Lung microvascular endothelial cell (primary cell): ENCODE results near the gene ATP8B2. TPM values are rescaled to one million over a fixed set of nuclear protein-coding genes. Genes with fewer than 3 reads are reported as not detected.
"Not testable (repeated sequence)": the region's sequence is repeated elsewhere in the genome, so short reads cannot be mapped to it uniquely, and the experiment has no call there.

Experiments
- DNase-seq, 2 donors: peaks; one replicate each; pipeline versions ENCODE4 v3.0.0 to v3.0.0-alpha.2; 2010; ENCODE audit warnings: low read depth in 2 of 2
- total RNA-seq: library from RNA; depleted of rRNA; stranded (reverse); fragments of >200 nt; gene quantifications from 2 replicates; pipeline ENCODE4 v1.2.1, GENCODE V29; 2014

Gene ATP8B2
- total RNA-seq, 1 donor from 2014 or later, result 54.4 TPM

DNA sequence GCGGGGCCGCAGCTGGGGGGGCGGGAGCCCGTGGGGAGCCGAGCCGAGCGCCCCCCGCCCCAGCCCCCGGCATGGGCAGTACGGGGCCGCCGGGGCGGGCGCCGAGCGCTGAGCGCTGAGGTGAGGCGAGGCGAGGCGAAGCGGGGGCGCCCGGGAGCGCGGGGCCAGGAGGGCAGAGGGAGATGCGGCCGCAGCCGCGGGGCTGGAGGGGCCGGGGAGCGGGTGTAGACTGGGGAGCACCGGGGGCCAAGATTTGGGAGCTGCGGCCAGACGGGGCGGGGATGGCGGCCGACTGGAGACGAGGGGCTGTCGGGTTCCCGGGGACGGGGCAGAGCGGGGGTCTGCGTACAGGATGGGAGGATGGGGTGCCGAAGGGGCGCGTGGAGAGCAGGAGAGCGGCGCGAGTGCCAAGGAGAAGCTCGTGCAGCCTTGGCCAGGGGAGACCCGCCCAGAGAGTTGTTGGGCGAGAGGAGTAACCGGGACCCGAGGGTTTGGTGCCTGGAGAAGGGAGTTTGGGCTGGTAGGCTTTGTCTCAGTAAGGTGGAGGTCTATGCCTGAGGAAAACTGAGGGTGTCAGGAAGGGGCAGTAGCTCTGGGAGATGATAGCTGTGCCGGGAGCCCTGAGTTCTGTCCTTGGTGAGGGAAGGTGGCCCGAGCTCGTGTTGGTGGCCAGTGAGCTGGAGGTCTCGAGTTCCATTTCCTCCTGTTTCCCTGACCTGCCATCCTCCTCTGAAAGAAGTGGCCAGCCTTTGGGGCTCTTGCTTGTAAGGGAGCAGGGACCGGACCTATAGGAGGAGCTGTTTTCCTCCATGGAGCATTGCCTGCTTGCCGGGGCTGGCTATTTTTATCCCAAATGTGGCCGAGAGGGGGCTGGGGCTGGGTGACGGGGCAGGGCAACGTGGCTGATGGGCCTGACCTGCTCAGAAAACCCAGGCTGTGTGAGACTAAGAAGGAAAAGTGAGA, 539 bp downstream of the ATP8B2 start:
- peak; percentile 74 to 86 for DNase-seq

DNA sequence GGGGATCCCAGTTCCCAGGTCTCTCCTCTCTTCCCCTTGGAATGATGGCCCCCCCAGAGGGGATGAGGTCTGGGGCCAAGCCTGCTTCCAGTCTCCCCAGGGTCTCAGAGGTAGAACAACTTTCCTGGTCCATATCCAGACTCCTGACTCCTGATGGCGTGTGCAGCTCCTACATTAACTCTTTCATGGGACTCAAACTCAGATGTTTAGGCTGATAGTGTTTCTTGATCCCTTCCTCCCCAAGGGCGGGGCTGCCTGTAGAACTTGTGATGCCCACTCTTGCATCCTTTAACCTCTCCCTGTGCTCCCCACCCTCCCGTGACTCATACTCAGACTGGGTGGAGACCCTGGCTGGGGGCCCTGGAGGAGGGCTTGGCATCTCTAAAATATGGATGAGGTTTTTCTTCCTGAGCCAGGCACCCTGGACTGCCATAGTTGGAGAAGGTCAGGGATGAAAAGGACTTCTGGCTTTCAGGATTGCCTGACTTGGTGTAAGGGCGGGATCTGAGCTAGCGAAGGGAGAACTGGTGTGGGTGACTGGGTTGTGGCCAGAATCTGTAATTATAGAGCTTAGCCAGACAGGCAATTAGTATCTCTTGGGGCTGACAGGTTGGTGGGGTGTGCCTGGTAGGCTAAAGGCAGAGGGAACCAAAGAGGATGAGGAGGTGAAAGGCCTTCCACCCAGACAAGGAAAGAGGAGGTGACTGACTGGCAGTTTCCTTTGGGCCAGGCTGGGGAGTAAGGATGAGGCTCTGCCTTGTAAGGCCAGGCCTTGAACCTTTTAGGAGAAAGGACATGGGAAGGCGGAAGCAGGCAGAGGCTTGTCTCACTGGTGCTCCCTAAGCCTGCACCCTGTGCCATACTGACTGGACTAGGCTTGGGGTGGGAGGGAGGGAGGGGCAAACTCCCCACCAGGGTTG, 1.5 kb downstream of the ATP8B2 start:
- peak in 1 of 2 donors; percentile 29 for DNase-seq

DNA sequence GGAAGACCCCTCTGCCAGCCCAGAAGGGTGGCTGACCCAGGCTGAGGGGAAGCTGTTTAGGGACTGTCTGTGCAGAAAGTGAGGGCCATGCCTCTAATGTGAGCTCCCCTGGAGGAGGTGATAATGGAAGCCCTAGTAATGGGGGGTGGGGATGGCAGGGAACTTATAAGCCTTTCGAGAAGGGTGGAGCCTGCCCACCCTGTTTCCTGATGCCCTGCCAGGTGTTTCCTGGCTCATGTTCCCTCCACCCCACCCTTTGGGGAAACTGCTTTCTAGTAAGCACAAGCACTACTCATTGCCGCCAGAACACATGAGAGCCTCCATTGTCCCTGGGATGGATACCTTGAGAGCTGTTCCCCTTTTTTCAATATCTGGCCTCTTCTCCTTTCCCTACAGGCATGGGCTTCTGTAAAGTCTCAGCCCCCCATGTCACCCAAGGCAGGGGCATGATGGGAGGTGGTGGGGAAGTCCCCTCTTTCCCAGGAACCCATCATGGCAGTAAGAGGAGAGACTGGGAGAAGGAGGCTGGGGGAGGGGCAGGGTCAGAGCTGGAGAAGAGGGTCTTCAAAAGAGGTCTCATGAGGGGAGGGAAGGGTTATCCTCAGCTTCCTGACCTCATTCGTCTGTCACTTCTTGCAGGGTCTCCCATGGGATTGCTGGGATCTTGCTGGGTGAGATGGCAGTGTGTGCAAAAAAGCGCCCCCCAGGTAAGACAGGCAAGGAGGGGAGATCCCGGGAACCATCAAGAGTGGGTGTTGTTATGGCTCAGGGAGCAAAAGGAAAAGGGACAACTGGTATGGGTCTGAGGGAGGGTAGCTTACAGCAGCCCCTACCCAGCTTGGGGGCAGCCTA, 2.4 kb downstream of the ATP8B2 start:
- DNase-seq, result peak; percentile 58 to 60

DNA sequence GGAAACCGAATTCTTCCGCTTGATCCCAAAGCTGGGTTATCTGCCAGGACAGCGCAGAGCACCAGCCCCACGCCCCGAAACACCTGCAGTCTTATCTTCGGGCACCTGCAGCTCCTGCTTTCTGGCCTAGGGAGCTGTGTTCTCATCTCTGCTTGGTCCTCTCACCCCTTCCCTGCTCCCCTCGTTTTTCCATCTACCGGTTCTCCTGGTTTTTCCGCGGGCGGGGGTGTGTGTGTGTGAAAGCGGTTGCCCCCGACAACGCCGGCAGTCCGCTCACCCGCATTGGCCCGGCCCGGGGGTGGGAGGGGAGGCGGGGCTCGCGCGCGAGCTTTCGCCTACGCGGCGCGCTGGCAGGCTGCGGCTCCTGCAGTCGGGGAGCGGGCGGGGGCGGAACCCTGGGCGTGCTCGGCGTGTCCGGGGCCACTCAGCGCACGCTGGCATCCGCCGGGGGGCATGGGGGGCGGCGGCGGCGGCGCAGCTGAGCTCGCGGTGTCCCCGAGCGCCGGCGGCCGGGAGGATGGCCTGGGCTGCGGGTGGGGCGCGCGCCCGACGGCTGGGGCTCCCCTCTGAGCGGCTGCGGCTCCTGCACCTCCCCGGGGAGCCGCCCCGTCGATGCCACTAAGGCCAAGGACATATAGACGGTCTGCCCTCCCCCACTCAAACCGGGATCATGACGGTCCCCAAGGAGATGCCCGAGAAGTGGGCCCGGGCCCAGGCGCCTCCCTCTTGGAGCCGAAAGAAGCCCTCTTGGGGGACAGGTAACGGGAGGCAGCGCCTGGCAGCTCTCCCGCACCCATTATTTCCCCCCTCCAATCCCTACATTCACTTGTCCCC, 3.2 kb downstream of the ATP8B2 start:
- peak; percentile 76 to 90 for DNase-seq

DNA sequence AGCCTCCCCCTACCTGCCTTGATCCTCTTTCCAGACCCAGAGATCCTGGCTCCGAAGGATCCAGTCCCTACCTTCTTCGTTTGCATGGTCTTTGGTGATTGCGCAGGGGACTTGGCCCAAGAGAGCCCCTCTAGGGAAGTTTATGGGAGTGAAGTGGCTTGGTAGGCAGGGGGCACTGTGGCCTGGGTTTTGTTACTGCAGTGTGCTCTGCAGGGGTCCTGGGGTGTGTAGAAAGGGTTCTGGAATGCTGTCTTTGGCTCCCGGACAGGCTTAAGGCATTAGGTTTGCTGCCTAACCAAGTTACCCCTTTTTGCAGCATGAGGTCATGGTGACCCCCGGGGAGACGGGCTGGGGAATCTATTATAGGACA, 3.8 kb downstream of the ATP8B2 start:
- no peak for DNase-seq

DNA sequence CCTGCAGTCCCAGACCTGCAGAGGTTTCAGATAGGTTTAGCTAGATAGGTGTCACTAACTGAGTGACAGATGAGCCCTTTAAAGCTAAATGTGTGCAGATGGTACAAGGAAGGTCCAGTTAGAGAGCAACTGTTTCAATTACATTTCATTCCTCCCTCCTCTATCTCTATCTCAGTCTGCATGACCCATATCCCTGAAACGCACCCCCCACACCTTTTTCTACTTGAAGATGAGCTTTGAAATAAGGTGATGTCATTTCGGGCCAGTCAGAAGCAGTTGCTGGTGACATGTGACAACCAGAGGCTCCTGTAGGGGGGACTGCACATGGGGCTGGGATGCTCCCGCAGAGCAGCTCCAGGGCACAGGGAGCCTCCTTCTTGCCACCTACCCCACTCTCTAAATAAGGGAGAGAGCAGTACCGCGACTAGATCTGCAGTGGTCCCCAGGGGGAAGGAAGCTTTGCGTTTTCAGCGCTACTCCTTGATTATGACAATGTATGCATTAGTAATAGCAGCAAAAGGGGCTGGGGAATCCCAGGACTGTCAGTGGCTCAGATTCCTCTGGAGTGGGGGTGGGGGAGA, 4.3 kb downstream of the ATP8B2 start:
- DNase-seq, result no peak

DNA sequence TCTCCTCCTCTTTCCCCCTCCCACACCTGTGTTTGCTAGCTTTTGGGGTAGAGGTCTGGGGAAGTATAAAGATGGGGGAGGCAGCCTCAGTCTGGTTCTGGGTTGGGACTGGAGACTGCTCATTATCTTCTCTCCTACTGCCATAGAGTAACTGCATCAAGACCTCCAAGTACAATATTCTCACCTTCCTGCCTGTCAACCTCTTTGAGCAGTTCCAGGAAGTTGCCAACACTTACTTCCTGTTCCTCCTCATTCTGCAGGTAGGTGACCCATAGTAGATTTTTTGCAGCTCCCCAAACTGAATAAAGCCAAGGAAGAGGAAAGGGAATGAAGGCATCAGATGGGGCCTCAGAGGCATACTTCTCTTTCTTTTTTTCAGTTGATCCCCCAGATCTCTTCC, 5.3 kb downstream of the ATP8B2 start:
- no peak for DNase-seq

DNA sequence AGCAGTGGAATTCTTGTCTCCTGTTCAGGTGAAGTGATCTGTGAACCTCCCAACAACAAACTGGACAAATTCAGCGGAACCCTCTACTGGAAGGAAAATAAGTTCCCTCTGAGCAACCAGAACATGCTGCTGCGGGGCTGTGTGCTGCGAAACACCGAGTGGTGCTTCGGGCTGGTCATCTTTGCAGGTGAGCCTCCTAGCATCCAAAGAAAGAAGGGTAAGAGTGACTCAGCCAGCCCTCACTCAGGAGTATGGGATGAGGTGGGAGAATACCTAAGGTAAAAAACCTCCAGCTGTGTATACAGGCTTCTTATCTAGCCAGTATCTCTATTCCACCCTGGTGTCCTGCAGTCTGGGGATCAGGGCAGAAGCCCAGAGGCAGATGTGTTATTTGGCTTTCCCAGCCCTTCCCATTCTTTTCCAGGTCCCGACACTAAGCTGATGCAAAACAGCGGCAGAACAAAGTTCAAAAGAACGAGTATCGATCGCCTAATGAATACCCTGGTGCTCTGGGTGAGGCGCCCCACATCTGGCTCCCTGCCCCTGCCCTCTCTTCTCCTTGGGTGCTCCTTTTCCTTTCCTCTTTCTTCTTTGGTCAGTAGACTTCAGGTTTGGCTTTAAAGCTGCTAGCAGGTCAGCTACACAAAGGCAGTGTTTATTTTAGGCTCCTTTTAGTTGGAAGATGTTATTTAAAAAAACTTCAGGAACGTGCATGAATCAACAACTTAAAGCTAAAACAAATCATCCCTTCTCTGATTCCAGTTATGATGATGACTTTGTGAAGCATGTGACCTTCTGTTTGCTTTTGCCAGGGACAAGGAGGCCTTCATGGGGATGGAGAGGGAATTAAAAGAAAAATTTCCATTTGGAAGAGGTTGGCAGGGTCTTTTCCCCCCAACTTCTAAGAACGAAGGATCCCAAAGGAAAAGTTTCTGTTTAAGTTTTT, 9.0 kb downstream of the ATP8B2 start:
- no peak for DNase-seq

DNA sequence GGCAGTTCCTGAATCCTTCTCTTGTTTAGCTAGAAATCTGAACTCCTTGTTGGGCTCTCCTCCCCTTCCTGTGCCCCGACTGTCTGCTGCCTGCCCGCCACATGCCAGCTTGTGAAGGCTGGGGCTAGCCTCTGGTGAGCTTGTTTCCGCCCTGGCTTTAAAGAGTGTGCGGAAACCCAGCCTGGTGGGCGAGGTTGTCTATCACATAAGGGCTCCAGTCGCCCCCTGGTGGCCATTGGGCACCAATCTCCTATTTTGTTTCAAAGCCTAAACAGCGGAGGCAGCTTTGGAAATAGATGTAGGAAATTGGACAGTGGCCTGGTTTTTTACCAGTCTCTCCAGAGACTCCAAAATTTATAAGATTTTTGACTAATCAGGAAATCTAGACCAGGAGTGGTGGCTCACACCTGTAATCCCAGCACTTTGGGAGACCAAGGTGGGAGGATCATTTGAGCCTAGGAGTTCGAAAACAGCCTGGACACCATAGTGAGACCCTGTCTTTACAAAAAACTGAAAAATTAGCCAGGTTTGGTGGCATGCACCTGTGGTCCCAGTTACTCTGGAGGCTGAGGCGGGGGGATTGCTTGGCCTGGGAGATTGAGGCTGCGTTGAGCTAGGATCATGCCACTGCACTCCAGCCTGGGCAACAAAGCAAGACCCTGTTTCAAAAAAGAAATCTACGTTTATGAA, 9.8 kb downstream of the ATP8B2 start:
- DNase-seq, result peak; percentile 88 to 92

DNA sequence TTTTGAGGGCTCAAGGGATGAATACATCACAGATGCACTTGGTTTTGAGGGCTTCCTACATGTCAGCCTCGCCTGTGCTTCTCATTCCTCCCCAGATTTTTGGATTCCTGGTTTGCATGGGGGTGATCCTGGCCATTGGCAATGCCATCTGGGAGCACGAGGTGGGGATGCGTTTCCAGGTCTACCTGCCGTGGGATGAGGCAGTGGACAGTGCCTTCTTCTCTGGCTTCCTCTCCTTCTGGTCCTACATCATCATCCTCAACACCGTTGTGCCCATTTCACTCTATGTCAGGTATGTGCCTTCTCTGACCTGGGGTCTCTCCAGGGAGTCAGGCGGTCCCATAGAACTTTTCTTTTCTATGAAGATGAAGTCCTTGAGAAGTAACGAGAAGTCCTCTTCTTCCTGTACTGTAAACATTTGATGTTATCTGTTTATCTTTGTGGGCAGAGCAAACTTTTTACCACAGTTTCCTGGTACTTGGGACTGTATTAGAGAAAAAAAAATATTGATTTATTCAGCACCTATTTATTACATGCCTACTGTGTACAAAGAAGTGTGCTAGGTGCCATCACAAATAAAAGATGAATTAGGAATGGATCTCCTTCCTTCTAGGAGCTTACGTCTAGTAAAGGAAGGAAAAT, 12.0 kb downstream of the ATP8B2 start:
- no peak for DNase-seq

DNA sequence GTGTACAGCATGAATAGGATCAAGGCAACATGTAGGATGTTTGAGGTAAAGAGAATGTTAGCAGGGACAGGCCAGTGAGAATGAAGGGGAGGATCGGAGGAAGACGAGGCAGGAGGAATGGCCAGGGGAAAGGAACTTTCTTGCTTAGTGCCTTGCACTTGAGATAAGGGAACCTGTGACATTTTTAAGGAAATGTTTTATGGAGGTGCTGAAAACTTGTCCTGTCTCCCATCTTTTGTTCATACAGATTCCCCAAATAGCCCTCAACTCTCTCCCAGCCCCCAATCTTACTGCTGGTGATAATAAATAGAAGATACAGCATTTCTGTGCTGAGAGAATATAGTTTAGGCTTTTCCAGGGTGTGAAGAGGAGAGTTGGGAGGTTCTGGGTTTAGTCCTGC, 13.6 kb downstream of the ATP8B2 start:
- DNase-seq, result no peak

DNA sequence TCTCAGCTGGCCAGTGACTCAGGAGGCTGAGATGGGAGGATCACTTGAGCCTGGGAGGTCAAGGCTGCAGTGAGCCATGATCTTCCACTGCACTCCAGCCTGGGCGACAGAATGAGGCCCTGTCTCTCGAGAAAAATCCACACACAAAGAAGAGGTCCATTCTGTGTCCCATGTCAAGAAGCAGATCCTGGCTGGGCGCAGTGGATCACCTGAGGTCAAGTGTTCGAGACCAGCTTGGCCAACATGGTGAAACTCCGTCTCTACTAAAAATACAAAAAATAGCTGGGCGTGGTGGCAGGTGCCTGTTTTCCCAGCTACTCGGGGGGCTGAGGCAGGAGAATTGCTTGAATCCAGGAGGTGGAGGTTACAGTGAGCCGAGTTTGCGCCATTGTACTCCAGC, 16.0 kb downstream of the ATP8B2 start:
- not testable (repeated sequence) for DNase-seq

DNA sequence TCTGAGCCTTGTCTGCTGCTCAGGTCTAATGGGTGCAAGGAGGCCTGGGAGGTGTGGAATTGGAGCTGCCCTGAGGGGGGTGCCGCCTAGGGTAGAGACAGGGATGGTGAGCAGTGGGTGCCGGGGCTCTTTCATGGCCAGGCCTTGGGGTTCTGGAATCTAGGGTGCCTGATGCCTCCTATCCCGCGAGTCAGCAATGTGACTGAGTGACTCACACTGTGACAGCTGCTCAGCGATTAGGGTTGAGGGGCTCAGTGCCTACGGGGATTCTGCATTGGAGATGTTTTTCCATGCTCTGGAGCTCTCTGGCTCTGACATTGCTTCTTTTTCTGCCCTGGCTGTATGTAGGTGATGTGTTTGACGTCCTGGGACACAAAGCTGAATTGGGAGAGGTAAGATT, 16.8 kb downstream of the ATP8B2 start:
- no peak for DNase-seq

DNA sequence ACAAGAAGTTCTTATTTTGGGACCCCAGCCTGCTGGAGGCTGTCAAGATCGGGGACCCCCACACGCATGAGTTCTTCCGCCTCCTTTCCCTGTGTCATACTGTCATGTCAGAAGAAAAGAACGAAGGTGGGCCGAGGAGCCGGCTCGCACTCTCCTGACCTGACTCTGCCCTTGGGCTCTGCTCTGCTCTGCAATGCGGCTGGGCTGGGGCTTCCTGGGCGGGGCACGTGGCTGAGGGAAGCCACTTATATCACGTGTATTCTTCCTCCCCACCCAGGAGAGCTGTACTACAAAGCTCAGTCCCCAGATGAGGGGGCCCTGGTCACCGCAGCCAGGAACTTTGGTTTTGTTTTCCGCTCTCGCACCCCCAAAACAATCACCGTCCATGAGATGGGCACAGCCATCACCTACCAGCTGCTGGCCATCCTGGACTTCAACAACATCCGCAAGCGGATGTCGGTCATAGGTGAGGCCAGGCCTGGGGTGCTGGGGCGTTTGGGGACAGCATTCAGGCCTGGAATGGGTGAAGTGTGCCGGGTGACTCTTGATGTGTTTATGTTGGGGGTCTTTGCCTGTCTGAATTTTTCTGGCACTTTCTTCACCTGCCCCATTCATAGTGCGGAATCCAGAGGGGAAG, 17.6 kb downstream of the ATP8B2 start:
- no peak for DNase-seq

DNA sequence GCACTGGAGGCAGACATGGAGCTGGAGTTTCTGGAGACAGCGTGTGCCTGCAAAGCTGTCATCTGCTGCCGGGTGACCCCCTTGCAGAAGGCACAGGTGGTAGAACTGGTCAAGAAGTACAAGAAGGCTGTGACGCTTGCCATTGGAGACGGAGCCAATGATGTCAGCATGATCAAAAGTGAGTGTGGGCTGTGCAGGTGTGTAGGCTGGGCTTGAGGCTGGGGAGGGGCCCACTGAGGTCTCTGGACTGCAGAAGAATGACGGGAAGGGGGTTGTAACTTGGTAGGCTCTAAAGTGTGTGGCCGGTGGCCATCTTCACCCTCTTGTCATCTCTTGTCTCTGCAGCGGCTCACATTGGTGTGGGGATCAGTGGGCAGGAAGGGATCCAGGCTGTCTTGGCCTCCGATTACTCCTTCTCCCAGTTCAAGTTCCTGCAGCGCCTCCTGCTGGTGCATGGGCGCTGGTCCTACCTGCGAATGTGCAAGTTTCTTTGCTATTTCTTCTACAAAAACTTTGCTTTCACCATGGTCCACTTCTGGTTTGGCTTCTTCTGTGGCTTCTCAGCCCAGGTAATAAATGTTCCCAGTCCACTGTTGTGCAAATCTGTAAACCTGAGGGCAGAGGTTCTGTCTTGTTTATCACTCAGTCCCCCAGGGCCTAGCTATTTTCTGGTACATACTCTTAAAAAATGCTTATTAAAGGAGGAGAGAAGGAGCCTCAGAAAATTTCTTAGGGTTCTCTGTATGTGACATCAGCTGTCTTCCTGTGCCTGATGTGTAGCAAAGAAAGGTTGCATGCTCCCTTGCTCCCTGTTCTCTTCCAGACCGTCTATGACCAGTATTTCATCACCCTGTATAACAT, 19.9 kb downstream of the ATP8B2 start:
- DNase-seq, result peak; percentile 42 to 64

DNA sequence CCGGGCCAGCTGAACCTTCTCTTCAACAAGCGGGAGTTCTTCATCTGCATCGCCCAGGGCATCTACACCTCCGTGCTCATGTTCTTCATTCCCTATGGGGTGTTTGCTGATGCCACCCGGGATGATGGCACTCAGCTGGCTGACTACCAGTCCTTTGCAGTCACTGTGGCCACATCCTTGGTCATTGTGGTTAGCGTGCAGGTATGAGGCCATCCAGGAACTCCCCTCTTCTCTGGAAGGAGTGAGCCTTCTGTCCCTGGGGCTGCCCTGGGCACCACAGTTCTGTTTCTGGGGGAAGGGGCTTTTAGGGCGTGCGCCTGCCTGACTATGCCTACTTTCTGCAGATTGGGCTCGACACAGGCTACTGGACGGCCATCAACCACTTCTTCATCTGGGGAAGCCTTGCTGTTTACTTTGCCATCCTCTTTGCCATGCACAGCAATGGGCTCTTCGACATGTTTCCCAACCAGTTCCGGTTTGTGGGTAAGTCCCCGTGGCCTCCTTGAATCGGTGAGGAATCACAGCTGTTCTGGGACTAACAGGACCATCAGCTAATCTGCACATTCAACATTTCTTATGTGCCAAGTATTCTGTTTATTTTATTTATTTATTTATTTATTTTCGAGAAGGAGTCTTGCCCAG, 21.1 kb downstream of the ATP8B2 start:
- DNase-seq, result no peak
